ENCODE results near the gene METTL9. TPM values are rescaled to one million over a fixed set of nuclear protein-coding genes. Genes with fewer than 3 reads are reported as not detected.
A peak's percentile ranks its signal among the peaks of the same experiment; 100 is the strongest.

METTL9 gene
- total and polyA plus RNA-seq, 2 of the 13 experiments (the other 11 are each of a cell fraction or from before 2014, with no cell fraction given) = 123 to 204 TPM

GRCh38 chr16:21647562-21648164 is 48.3 kb downstream of the METTL9 start (continued):
- TF ChIP-seq SKIL (CRISPR knock-in tag; IDR thresholded peaks at IDR 0.05; ENCODE audit: borderline replicate concordance) (peak; percentile 38; the same call in 1 of the 2 replicates), NR2F1 (CRISPR knock-in tag; IDR thresholded peaks at IDR 0.05) (peak in 1 of 2 experiments; percentile 61; a peak in 2 of 4 replicates), EZH2 (conservative IDR thresholded peaks at IDR 0.05; ENCODE audit: low read depth, low read length) (no peak), ZNF275 (CRISPR knock-in tag; IDR thresholded peaks at IDR 0.05; ENCODE audit: borderline replicate concordance) (no peak), RAD51 (IDR thresholded peaks at IDR 0.05; ENCODE audit: borderline replicate concordance) (no peak), ZNF329 (CRISPR knock-in tag; IDR thresholded peaks at IDR 0.05; ENCODE audit: low read depth) (no peak), ZNF740 (CRISPR knock-in tag; IDR thresholded peaks at IDR 0.05) (no peak), SP1 (IDR thresholded peaks at IDR 0.05) (no peak), SP1 (CRISPR knock-in tag; IDR thresholded peaks at IDR 0.05) (no peak), TAF1 (CRISPR knock-in tag; IDR thresholded peaks at IDR 0.05) (no peak), KLF16 (CRISPR knock-in tag; IDR thresholded peaks at IDR 0.05) (no peak), TOE1 (CRISPR knock-in tag; IDR thresholded peaks at IDR 0.05) (no peak), ZNF543 (CRISPR knock-in tag; IDR thresholded peaks at IDR 0.05) (no peak), TBP (CRISPR knock-in tag; IDR thresholded peaks at IDR 0.05) (no peak), ZNF180 (CRISPR knock-in tag; IDR thresholded peaks at IDR 0.05; ENCODE audit: borderline replicate concordance, low read depth) (no peak), ZFYVE20 (CRISPR knock-in tag; IDR thresholded peaks at IDR 0.05; ENCODE audit: borderline replicate concordance, low read depth) (no peak), SATB2 (CRISPR knock-in tag; IDR thresholded peaks at IDR 0.05) (no peak), ZSCAN22 (CRISPR knock-in tag; IDR thresholded peaks at IDR 0.05) (no peak), GLI4 (CRISPR knock-in tag; IDR thresholded peaks at IDR 0.05; ENCODE audit: borderline replicate concordance) (no peak), ZBTB38 (CRISPR knock-in tag; IDR thresholded peaks at IDR 0.05) (peak; percentile 73), ZNF337 (CRISPR knock-in tag; IDR thresholded peaks at IDR 0.05; ENCODE audit: borderline replicate concordance, low read depth) (no peak), ZSCAN12 (CRISPR knock-in tag; IDR thresholded peaks at IDR 0.05) (no peak), ELF3 (CRISPR knock-in tag; IDR thresholded peaks at IDR 0.05) (no peak), CHD4 (IDR thresholded peaks at IDR 0.05; ENCODE audit: borderline replicate concordance, low read length) (no peak), KDM3A (CRISPR knock-in tag; IDR thresholded peaks at IDR 0.05; ENCODE audit: low read depth) (no peak), U2AF1 (optimal IDR thresholded peaks at IDR 0.05; ENCODE audit: low read depth, low read length) (no peak), SOX6 (IDR thresholded peaks at IDR 0.05) (no peak), SOX6 (CRISPR knock-in tag; IDR thresholded peaks at IDR 0.05) (no peak), ZNF891 (CRISPR knock-in tag; IDR thresholded peaks at IDR 0.05) (no peak), SP2 (CRISPR knock-in tag; IDR thresholded peaks at IDR 0.05) (no peak), ZNF790 (CRISPR knock-in tag; IDR thresholded peaks at IDR 0.05; ENCODE audit: borderline replicate concordance) (no peak)

All from HepG2 (cell line).